Measurements from ENCODE around the gene ROGDI. TPM values are rescaled to one million over a fixed set of nuclear protein-coding genes. Genes with fewer than 3 reads are reported as not detected.

ROGDI gene
- total and polyA plus RNA-seq, 2 of the 13 experiments (the other 11 are each of a cell fraction or from before 2014, with no cell fraction given), result 19.2 to 42.1 TPM

DNA sequence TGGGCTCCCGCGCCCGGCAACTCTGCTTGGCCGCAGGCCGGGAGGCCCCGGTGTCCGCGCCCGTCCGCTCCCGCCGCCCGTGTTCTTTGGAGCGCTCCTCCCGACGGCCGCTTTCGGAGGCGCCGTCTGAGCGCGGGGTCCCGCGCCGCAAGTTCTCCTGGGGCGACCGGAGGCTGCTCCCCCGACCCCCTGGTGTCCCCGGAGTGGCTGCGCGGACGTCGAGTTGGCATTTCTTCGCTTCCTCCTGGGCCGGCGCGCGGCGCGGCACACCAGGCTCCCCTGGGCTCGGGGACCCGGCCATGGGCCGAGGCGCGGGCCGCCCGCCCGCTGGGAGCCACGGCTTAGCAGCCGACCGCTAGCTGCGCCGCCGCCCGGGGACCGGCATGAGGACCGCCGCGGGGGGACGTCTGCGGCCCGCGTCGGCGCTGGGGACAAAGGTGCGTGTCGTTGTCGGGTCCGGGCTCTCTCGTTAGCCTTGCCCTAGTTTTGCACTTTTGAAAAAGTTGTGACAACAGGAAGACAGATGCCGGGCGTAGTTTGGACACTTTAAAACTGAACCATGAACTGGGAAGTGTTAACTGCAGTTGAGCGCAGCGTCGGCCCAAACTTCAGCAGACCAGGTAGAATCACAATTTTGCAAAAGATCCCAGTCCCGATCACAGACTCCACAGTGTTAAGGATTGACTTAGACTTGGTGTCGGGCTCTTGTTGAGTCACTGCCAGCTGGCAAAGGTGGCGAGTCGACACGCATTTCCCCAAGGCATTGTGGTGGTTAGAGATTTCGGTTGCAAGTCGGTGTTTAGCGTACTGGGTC is 45.5 kb upstream of the ROGDI start (continued):
- TF ChIP-seq, protein P1, sequence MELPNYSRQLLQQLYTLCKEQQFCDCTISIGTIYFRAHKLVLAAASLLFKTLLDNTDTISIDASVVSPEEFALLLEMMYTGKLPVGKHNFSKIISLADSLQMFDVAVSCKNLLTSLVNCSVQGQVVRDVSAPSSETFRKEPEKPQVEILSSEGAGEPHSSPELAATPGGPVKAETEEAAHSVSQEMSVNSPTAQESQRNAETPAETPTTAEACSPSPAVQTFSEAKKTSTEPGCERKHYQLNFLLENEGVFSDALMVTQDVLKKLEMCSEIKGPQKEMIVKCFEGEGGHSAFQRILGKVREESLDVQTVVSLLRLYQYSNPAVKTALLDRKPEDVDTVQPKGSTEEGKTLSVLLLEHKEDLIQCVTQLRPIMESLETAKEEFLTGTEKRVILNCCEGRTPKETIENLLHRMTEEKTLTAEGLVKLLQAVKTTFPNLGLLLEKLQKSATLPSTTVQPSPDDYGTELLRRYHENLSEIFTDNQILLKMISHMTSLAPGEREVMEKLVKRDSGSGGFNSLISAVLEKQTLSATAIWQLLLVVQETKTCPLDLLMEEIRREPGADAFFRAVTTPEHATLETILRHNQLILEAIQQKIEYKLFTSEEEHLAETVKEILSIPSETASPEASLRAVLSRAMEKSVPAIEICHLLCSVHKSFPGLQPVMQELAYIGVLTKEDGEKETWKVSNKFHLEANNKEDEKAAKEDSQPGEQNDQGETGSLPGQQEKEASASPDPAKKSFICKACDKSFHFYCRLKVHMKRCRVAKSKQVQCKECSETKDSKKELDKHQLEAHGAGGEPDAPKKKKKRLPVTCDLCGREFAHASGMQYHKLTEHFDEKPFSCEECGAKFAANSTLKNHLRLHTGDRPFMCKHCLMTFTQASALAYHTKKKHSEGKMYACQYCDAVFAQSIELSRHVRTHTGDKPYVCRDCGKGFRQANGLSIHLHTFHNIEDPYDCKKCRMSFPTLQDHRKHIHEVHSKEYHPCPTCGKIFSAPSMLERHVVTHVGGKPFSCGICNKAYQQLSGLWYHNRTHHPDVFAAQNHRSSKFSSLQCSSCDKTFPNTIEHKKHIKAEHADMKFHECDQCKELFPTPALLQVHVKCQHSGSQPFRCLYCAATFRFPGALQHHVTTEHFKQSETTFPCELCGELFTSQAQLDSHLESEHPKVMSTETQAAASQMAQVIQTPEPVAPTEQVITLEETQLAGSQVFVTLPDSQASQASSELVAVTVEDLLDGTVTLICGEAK (IDR thresholded peaks at IDR 0.05), result no peak
- TF ChIP-seq, protein P1 (CRISPR knock-in tag; IDR thresholded peaks at IDR 0.05), result no peak; the same call in 1 of the 2 replicates
- TF ChIP-seq ZNF264 (CRISPR knock-in tag; IDR thresholded peaks at IDR 0.05) (no peak), ZNF124 (CRISPR knock-in tag; IDR thresholded peaks at IDR 0.05) (0 out of 2 replicates have a peak, but pooled peaks have one; percentile 38), FOSL2 (CRISPR knock-in tag; IDR thresholded peaks at IDR 0.05) (0 out of 2 replicates have a peak, but pooled peaks have one; percentile 18), ZNF335 (CRISPR knock-in tag; IDR thresholded peaks at IDR 0.05) (no peak), ZFX (CRISPR knock-in tag; IDR thresholded peaks at IDR 0.05; ENCODE audit: low read depth) (peak; percentile 41), ZSCAN22 (CRISPR knock-in tag; IDR thresholded peaks at IDR 0.05) (no peak), ZNF12 (CRISPR knock-in tag; IDR thresholded peaks at IDR 0.05) (no peak), TBX2 (CRISPR knock-in tag; IDR thresholded peaks at IDR 0.05; ENCODE audit: borderline replicate concordance) (no peak), ZNF563 (CRISPR knock-in tag; IDR thresholded peaks at IDR 0.05) (peak; percentile 68), KDM1A (CRISPR knock-in tag; IDR thresholded peaks at IDR 0.05) (no peak)
- TF ChIP-seq, protein P2, sequence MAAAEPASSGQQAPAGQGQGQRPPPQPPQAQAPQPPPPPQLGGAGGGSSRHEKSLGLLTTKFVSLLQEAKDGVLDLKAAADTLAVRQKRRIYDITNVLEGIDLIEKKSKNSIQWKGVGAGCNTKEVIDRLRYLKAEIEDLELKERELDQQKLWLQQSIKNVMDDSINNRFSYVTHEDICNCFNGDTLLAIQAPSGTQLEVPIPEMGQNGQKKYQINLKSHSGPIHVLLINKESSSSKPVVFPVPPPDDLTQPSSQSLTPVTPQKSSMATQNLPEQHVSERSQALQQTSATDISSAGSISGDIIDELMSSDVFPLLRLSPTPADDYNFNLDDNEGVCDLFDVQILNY (CRISPR knock-in tag; conservative IDR thresholded peaks at IDR 0.05), result no peak
- TF ChIP-seq, protein P3, sequence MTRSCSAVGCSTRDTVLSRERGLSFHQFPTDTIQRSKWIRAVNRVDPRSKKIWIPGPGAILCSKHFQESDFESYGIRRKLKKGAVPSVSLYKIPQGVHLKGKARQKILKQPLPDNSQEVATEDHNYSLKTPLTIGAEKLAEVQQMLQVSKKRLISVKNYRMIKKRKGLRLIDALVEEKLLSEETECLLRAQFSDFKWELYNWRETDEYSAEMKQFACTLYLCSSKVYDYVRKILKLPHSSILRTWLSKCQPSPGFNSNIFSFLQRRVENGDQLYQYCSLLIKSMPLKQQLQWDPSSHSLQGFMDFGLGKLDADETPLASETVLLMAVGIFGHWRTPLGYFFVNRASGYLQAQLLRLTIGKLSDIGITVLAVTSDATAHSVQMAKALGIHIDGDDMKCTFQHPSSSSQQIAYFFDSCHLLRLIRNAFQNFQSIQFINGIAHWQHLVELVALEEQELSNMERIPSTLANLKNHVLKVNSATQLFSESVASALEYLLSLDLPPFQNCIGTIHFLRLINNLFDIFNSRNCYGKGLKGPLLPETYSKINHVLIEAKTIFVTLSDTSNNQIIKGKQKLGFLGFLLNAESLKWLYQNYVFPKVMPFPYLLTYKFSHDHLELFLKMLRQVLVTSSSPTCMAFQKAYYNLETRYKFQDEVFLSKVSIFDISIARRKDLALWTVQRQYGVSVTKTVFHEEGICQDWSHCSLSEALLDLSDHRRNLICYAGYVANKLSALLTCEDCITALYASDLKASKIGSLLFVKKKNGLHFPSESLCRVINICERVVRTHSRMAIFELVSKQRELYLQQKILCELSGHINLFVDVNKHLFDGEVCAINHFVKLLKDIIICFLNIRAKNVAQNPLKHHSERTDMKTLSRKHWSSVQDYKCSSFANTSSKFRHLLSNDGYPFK (CRISPR knock-in tag; IDR thresholded peaks at IDR 0.05; ENCODE audit: borderline replicate concordance), result no peak
- TF ChIP-seq, protein P4, sequence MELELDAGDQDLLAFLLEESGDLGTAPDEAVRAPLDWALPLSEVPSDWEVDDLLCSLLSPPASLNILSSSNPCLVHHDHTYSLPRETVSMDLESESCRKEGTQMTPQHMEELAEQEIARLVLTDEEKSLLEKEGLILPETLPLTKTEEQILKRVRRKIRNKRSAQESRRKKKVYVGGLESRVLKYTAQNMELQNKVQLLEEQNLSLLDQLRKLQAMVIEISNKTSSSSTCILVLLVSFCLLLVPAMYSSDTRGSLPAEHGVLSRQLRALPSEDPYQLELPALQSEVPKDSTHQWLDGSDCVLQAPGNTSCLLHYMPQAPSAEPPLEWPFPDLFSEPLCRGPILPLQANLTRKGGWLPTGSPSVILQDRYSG (CRISPR knock-in tag; IDR thresholded peaks at IDR 0.05), result no peak
